HG02678 (cell line): ENCODE data around the gene ZNF621.

ENCODE experiments used
- ATAC-seq: cut with Tn5 transposase; IDR thresholded peaks from one replicate; pipeline ENCODE4 v1.9.1; 2021; ENCODE audit warnings: mild to moderate bottlenecking, moderate library complexity; ENCODE audit not compliant: unreplicated experiment

ZNF621 gene

GRCh38 chr3:40524568-40525285 is at the start of gene ZNF621:
ZNF621 (plus strand) TSS chr3:40524960; CDS start chr3:40525841, 881 bp downstream.
- peak; percentile 99 for ATAC-seq

GRCh38 chr3:40476478-40477470 is 48.0 kb upstream of the ZNF621 start, which contains the start of gene ZNF619:
ZNF619 (plus strand) TSS chr3:40477122; CDS start chr3:40477980, 858 bp downstream.
- peak; percentile 80 for ATAC-seq

GRCh38 chr3:40477666-40478065 is 47.1 kb upstream of the ZNF621 start:
- peak; percentile 8 for ATAC-seq

- no peak for ATAC-seq
These were observed 37.6 kb upstream of the ZNF621 start for GRCh38 chr3:40487172-40487571.

- ATAC-seq = no peak
These were observed 33.8 kb upstream of the ZNF621 start for GRCh38 chr3:40490916-40491315.

- ATAC-seq = no peak
These were observed 30.1 kb upstream of the ZNF621 start for GRCh38 chr3:40494698-40495097.

- ATAC-seq = no peak
These were observed 27.5 kb upstream of the ZNF621 start for GRCh38 chr3:40497288-40497687.

- ATAC-seq = no peak
These were observed 24.8 kb upstream of the ZNF621 start for GRCh38 chr3:40499952-40500351.

GRCh38 chr3:40502034-40502433 is 22.7 kb upstream of the ZNF621 start:
- no peak for ATAC-seq

- ATAC-seq = no peak
These were observed 19.9 kb upstream of the ZNF621 start for GRCh38 chr3:40504636-40505430.

GRCh38 chr3:40505599-40506462 is 18.9 kb upstream of the ZNF621 start, which contains the start of gene ZNF620:
ZNF620 (plus strand) TSS chr3:40506039; CDS start chr3:40506353, 314 bp downstream.
- peak; percentile 81 for ATAC-seq

- no peak for ATAC-seq
These were observed 13.6 kb upstream of the ZNF621 start for GRCh38 chr3:40511031-40511718.

GRCh38 chr3:40516201-40516600 is 8.6 kb upstream of the ZNF621 start:
- no peak for ATAC-seq

GRCh38 chr3:40518067-40518466 is 6.7 kb upstream of the ZNF621 start:
- ATAC-seq = no peak

GRCh38 chr3:40518848-40519247 is 5.9 kb upstream of the ZNF621 start:
- ATAC-seq = no peak

GRCh38 chr3:40521254-40521653 is 3.5 kb upstream of the ZNF621 start:
- no peak for ATAC-seq

- no peak for ATAC-seq
These were observed 979 bp upstream of the ZNF621 start for GRCh38 chr3:40523781-40524180.

- ATAC-seq = no peak
These were observed 565 bp upstream of the ZNF621 start for GRCh38 chr3:40524222-40524567.

GRCh38 chr3:40528426-40528825 is 3.7 kb downstream of the ZNF621 start:
- no peak for ATAC-seq
